Measurements from ENCODE around the gene UNC13C.

The UNC13C gene

DNA sequence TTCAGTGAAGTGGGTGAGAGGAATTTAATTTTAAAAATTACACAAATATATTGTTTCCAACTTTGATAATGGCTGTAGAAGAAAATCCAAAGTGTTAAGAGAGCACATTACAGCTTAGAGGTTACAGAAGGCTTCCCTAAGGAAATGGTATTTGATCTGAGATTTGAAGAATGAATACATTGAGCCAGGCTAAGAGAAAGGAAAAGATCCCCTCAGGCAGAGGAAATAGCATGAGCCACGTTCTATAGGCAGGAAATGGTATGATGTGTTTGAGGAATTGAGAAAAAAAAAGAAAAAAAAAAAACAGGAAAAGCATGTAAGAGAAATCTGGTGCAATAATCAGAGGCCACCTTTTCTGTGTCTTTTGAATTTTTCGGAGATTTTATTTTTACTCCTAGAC lies 48.6 kb downstream of the UNC13C start:
- DNase-seq: no peak

DNA sequence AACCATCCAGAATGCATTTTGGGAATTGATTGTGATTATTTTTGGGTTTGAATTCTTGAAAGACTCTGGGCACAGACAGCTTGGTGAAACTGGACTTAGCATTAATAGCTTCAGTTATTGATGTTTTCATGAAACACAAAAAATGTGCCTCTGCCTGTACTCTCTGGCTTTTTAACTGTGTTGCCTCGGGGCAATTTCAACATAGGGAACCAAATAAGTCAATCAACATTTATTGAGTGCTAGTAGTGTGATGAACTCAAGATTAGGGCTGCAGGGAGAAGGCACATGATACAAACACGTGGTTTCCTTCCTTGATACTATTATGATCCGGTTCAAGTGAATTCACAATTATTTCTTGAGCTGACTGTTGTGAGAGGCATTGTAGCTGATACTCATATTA lies 50.8 kb downstream of the UNC13C start:
- DNase-seq: no peak

DNA sequence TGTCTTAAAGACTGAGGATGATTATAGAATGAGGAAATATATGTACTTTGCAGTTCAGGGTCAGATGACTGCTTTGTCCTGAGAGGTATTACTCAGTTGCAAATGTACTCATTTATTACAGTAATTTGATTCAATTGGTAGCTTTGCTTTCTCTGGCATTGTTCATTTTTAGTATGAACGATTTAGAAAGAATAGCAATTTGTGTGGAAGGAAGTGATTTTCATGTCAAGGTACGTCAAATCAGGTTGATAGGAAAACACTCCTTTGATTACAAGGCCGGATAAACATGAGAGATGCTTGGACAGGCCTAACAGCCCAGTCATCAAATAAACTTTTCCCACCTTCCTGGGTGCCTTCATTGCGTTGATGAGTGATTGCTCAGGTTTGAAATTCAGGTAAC lies 53.8 kb downstream of the UNC13C start:
- DNase-seq: no peak

DNA sequence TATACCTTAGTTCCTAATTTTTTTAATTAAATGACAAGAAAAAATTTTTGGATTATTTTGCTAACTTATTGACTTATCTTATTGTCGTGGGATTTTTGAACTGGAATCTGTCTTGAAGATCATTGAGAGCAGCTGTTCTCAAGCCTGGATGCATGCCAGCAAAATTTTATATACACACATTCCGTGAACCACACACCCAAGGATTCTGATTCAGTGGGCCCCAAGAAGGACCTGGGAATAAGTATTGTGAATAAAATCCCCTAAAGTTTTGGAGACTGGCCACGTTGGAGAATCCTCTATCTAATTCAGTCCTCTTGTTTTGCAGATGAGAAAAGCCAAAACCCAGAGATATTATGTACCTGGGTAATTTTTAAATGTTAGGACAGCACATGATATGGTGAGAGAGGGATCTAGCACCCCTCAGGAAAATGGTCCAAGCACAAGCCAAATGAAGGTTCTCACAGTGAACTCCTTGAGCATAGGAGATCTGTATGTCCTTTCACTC lies 55.2 kb downstream of the UNC13C start:
- no peak for DNase-seq

DNA sequence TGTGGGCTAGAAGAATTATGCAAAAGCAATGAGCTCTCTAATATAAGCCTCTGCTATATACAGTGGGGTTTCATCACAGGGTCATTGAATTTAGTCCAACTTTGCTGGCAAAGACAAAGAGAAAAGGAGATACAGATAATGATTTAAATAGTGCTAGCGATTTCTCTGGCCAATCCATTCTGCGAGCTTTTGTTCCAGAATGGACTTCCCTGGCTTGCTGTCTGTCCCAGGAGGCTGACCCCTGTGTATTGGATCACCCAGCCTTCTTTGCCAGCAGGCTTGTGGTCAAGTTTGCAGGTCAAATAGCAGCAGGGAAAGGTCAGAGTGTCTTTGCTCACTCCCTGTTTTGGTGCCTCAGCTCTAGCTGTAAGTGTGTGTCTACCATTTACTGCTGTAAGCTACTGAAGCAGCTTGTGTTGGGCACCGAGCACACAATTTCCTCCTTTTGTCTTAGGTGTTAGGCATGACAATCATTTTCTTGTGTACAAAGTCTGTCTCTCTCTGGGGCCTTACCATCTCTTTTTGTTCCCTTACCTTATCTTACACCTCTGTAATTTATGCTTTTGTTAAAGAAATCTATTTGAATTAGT lies 55.7 kb downstream of the UNC13C start:
- DNase-seq: no peak

DNA sequence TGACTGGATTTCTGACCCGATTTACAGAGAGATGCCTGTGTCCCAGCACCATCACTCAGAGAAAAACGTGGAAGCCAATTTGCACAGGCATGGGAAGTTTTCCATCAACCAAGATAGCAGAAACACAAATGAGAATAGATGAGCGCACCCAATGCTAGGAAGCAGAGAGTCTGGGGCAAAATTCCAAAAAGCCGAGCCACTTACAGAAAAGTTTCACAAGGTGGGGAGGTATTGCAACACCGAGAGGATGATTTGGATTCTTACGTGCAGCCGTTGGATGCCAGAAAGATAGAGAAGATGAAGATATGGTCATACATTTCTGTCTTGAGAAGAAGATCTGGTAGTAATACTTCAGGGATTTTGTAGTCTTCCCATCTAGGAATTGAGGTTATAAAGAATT lies 57.4 kb downstream of the UNC13C start:
- no peak for DNase-seq

DNA sequence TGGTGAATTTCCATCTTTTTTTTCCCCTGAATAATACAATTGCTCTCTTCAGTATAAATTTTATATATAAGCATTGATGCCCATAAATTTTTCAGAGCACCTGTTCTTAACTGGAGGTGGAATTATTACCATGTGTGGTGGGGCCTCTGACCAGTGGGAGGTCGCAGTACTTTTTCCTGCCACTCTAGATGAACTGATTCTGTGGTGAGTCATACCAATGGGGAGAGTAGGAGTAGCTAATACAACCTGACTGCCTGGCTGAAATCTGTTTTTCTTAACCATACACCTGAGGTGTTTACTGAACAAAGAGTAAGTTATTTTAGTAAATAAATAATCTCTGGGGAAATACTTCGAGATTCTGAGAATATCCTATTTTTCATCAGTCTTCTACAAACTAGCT lies 67.2 kb downstream of the UNC13C start:
- no peak for DNase-seq

DNA sequence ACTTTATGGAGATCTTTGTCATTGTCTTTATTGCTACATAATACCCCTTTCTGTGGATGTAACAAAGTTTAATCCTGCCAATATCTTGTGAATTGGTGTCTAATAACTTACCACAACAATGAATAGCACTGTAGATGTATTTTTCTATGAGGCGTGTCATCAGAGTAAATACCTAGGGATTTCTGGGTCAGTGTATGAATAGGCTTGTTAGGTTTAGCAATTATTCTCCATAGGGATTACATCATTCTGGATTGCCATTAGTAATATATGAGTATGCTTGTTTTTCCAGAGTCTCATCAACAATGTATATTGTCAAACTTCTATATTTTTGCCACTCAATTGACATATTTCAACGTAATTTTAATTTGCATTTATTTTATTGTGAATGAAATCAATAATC lies 67.9 kb downstream of the UNC13C start:
- DNase-seq: no peak

DNA sequence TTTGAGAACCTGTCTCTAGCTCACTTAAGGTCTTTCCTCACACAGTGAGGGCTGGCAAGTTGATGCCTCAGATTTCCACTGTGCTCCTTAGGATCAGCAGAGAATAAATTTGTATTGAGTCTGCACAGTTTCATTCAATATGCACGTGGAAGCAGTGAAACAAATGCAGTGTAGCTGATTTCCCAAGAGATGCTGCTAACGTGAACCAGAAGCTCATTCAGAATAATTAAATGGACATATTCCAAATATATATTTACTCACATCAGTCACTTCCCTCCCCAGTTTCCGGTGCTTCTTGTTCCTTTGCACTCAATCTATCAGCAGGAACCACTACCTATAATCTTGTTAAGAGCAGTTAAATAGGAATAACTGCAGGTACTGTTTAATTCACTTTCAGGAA lies 86.1 kb downstream of the UNC13C start:
- DNase-seq: no peak

DNA sequence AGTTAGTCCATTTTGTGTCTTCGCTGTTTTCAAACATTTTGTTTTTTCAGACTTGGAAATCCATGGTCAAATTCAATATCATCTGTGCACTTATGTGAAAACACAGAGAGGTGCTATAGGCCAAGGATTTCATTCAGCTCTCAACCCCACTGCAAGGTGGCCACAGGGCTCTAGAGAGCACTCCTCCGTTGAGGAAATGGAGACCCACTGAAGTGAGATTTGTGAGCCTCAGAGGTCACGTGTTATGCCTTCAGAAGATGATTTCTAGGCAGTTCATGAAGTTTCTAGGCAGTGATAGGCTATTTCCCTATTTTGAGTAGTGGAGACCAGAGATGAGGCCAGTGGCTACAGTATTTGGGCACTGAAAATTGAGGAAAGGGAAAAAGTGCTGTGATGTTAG lies 88.2 kb downstream of the UNC13C start:
- DNase-seq: no peak

DNA sequence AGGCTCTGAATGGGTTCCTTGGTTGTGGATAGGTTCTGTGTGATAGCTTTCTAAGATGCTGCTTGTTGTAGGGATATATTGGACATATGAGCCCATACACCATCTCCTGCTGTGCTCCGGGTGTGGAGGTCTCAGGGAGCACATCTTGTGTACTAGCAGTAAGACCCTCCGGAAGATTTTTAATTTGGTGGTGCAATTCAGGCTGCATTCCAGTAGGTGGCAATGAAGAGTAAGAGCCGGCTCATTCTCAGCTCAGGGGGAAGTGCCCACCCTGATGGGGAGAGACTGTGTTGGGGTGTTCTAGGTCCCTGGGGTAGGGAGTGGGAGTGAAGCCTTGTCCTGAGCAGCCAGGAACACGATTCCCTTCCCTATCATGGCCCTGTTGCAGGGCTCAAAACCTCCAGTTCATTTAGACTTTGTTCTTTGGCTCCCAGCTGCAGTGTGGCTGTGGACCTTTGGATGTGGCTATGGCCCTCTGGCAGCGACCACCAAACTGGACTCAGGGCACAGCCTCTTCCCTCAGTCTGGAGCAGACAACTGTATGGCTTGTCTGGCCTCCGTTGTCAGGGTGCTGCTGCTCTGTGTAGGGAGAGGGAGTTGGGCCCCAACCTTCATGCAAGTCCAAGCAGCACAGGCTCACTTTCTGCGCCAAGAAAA lies 104.7 kb downstream of the UNC13C start:
- no peak for DNase-seq

DNA sequence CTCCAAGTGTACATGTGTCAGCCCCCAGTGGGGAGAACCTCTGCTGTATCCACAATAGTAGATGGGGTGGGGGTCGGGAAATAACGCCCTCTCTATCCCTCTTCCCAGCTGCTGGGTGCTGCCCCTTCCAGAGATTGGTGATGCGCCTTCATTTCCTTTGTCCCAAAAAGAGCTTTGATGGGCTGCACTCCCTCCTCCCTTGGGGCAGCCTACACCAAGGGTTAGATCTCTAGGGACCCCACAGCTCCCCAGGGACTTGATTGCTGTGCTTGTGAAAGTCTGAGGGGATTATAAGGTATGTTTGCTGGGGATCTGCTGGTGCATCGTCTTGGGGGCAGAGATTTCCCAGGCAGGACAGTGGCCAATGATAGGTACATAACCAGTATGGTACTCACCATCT lies 105.3 kb downstream of the UNC13C start:
- no peak for DNase-seq

DNA sequence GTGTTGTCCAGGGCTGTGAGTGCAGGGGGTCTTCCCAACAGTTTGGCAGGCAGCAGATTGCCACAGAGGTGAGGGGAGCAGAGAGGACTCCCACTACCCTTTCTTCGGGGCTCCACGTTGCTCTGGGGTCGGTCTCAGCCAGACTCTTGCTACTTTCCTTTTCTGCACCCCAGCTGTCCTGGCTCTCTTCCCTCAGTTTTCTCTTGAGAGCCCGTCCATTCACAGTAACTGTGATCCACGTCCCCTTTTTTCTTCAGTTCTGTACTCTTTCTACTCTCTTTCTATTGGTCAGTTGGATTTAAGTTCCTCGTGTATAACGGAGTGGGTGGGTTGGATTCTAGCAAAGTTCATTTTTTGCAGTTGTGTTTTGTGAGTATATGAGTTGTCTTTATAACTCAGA lies 105.8 kb downstream of the UNC13C start:
- no peak for DNase-seq

DNA sequence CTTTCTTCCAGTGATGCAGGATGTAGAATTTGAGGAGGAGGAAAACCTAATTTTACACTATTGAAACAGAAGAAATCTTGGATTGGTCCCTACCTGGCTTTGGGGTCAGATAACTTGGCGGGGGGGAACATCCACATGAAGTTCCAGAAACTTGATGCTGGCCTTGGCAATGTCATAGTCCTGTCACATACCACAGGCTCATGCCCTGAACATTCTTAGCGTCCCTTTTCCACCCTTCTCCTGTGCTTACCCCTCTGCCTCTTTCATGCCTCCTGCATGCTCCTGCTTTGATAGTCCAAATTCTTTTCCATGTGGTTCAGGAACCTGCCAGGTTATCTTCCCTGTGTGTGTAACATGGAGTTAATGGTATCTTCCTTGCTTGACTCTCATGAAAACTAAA lies 110.6 kb downstream of the UNC13C start:
- no peak for DNase-seq

DNA sequence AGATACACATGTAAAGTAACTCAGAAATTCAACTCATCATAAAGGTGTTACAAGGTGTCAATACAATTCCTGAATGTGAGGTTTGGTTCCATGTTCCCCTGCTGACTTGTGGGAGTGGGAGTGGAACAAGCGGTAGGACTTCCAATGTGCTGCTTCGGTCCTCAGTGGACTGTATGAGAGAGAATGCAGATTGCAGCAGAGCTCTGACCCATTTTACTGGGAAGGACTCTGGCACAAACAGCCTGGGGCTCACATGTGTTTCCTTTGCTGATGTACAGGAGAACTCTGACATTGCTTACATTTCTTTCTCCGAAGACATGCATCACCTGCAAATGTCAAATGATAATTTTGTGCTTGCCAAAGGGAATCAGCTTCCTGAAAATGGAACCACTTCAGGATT lies 111.5 kb downstream of the UNC13C start:
- DNase-seq: no peak

DNA sequence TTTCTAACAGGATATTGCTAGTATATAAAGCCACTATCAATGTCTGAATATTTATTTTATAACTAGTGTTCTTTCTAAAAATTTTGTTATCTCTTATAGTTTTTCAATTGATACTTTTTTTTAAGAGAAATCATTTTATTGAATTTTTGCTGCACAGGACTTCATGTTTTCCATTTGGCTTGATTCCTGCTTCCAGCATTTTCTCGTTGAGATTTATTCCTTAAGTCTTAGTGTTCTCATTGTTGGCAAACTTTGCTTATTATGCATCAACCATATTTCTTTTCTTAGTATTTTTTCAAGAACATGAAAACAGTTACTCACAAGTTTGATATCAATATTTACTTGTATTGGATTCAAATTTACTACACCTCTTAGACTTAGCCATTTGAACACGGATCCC lies 113.4 kb downstream of the UNC13C start:
- DNase-seq: no peak

DNA sequence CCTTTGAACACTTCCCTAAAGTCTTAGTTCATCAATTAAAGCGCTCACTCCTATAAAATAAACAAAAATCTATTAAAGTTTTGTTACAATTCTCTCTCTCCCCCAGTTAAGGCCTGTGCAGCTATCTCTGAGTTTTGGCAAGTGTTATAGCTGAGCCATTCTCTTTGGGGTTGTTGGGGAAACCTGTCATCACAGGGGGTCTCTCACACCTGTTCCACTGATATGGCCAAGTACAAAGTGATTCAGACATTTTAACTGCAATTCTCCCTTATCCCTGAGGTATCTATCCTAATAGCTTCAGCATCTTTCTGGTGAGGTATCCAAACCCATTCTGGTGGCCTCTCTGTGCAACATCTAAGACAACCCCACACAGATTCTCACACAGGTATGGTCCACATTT lies 116.4 kb downstream of the UNC13C start:
- DNase-seq: no peak

DNA sequence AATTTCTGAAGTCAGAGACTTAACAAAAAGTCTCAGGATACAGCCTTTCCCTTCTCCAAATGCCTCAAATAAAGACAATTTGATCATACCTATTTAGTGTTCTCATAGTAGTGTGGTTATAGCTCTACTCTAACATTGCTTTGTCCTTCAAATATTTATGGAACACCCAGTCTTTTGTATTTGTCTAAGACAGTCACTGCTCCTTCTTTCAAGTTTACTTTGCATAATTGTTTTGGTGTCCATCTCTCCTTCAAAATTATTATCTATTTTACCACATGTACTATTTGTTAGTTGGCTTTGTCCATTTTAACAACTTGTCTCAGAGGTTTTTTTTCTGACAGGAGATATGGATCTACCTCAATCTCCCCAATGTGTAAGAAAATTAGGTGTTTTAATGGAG lies 118.8 kb downstream of the UNC13C start:
- no peak for DNase-seq

DNA sequence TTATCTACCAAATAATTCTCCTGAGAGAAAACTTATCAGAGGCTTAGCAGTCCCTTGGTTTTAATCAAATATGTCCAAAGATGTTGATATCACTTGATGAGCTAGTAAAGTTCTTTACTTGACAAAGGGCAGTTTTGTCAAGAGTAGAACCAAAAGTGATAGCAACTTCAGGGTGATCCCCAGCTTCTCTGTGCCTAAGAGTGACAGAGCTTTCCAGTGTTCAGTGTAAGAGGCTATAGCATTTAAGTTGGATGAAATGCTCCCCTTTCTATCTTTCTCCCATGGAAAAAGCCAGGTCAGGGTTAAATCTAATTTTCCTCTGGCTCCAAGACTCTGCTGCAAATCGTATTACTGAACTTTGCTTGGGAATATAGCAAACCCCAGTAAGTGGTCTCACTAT lies 120.8 kb downstream of the UNC13C start:
- DNase-seq: no peak

DNA sequence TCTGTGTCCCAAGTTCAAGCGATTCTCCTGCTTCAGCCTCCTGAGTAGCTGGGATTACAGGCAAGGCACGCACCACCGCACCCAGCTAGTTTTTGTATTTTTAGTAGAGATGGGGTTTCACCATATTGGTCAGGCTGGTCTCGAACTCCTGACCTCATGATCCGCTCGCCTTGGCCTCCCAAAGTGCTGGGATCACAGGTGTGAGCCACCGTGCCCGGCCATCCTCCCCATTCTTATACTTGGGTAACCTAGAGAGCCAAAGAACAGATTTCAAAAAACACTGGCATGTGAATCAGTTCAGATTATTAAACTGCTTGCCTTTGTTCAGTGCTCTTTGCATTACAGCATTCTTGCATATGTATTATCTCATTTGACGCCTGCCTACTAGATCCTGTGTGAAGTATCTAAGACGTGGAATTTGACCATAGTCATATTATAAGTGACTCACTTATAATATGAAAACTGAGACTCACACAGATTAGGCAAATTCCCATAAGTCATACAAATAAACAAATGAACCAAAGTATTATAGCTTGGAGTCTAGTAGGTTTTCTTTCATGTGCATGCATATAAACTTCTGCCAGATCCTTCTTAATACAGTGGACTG lies 123.5 kb downstream of the UNC13C start:
- DNase-seq: no peak

DNA sequence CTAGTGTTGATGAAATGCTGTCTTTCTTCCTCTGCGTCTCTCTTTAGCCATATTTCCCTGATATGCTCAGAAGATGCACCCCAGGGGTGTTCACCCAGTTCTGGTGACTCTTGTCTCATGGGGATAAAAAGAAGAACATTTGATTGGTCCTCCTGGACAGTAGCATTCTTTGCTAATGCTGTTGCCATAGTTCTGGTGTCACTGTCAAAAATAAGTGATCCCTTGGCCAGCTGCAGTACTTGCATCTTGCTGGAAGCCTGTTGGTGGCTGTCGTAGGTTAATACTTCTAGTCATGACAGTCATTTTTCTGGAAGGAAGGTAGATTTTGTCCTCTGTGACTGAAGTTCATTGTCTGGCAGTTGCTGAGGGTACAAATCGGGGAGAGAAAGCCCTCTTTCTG lies 124.5 kb downstream of the UNC13C start:
- DNase-seq: no peak

DNA sequence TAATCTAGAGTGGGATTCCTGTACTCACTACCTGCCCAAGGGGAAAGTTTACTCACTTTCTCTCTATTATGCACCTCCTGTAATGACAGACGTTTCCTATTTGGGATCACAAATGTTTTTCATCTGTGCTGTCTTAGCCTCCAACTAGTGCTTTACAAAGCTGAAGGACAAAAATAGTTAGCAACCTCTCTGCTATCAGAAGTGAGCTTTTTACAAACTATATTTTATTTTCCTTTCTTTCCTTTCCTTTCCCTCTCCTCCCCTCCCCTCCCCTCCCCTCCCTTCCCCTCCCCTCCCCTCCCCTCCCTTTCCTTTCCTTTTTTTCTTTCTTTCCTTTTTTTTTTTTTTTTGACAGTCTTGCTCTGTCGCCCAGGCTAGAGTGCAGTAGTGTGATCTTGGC lies 130.8 kb downstream of the UNC13C start:
- no peak for DNase-seq

DNA sequence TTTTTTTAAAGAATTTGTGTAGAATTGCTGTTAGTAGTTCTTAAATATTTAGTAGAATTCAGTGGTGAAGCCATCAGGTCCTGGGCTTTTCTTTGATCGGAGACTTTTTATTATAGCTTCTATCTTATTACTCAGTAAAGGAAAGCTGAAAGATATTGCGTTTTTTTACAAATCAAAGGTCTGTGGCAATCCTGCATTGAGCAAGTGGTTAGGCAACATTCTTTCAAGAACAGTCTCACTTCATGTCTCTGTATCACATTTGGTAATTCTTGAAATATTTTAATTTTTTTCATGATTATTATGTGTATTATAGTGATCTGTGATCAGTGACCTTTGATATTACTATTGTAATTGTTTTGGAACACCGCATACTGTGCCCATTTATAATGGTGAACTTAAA lies 140.8 kb downstream of the UNC13C start:
- DNase-seq: no peak

DNA sequence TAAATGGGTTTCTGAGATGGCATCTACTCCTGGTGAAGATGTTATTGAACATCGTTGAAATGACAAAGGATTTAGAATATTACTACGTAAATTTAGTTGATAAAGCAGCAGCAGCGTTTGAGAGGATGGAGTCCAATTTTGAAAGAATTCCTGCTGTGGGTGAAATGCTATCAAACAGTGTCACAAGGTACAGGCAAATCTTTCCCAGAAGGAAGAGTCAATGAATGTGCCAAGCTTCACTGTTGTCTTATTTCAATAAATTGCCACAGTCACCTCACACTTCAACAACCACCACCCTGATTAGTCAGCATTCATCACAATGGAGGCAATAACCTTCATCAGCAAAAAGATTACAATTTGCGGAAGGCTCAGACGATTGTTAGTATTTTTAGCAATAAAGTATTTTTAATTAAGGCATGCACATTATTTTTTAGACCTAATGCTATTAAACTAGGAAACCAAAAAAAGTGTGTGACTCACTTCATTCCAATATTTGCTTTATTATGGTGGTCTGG lies 142.8 kb downstream of the UNC13C start:
- DNase-seq: no peak

DNA sequence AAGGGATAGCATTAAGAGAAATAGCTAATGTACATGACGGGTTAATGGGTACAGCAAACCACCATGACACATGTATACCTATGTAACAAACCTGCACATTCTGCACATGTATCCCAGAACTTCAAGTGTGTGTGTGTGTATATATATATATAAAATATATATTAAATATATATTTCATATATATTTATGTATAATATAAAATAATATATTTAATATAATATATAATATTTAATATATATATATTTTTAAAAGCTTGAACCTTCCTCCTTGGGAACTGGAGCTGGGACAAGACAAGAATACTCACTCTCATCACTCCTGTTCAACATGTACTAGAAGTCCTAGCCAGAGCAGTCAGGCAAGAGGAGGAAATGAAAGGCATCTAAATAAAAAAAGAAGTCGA lies 149.3 kb downstream of the UNC13C start:
- no peak for DNase-seq
